HUES6 (cell line): ENCODE measurements around the gene ASRGL1.
"Not testable (repeated sequence)": the region's sequence is repeated elsewhere in the genome, so short reads cannot be mapped to it uniquely, and the experiment has no call there.

Source experiments
- H3K27ac ChIP-seq: 2 replicates; pipeline ENCODE4 v1.7.0; 2013; ENCODE audit warnings: low read depth, mild to moderate bottlenecking, low read length, inconsistent platforms
- H3K27me3 ChIP-seq: 2 replicates; pipeline ENCODE4 v1.6.1; 2013; ENCODE audit warnings: low read length; ENCODE audit not compliant: control insufficient read depth, insufficient read depth
- H3K36me3 ChIP-seq: 2 replicates; pipeline ENCODE4 v1.6.1; 2013; ENCODE audit warnings: low read length; ENCODE audit not compliant: control insufficient read depth, insufficient read depth
- H3K4me1 ChIP-seq: 2 replicates; pipeline ENCODE4 v1.6.1; 2013; ENCODE audit warnings: low read length; ENCODE audit not compliant: control insufficient read depth, insufficient read depth
- H3K4me3 ChIP-seq: 2 replicates; pipeline ENCODE4 v1.5.1; 2013; ENCODE audit warnings: low read depth, low read length
- H3K9ac ChIP-seq: one replicate; pipeline ENCODE4 v1.6.1; 2013; ENCODE audit warnings: mild to moderate bottlenecking, low read length
- H3K9me3 ChIP-seq: 2 replicates; pipeline ENCODE4 v1.6.1; 2013; ENCODE audit warnings: low read depth, low read length; ENCODE audit not compliant: control insufficient read depth, insufficient read depth

ASRGL1 gene

GRCh38 chr11:62378459-62379063 lies 41.3 kb downstream of the ASRGL1 start:
- not testable (repeated sequence) for H3K27me3 ChIP-seq, H3K27ac ChIP-seq, H3K9me3 ChIP-seq, H3K9ac ChIP-seq, H3K4me3 ChIP-seq, H3K36me3 ChIP-seq
- H3K4me1 ChIP-seq = peaks cover 18% of the 10 kb centered on the region; the same call in 1 of the 2 replicates

GRCh38 chr11:62379586-62379985 lies 42.3 kb downstream of the ASRGL1 start:
- not testable (repeated sequence) for H3K27ac ChIP-seq, H3K36me3 ChIP-seq, H3K4me3 ChIP-seq, H3K9ac ChIP-seq, H3K9me3 ChIP-seq, H3K27me3 ChIP-seq
- peaks cover 12% of the 10 kb centered on the region; the same call in 1 of the 2 replicates for H3K4me1 ChIP-seq

GRCh38 chr11:62380821-62381245 lies 43.6 kb downstream of the ASRGL1 start:
- H3K4me1 ChIP-seq = peaks cover 12% of the 10 kb centered on the region; the same call in 1 of the 2 replicates
- not testable (repeated sequence) for H3K27ac ChIP-seq, H3K9me3 ChIP-seq, H3K4me3 ChIP-seq, H3K9ac ChIP-seq, H3K27me3 ChIP-seq, H3K36me3 ChIP-seq

GRCh38 chr11:62383822-62384221 lies 46.6 kb downstream of the ASRGL1 start:
- no peaks in the 10 kb centered on the region for H3K36me3 ChIP-seq
- no peak overlapping the region for H3K9ac ChIP-seq
- H3K4me1 ChIP-seq = peaks cover 12% of the 10 kb centered on the region; the same call in 1 of the 2 replicates
- no peak overlapping the region for H3K4me3 ChIP-seq
- no peak overlapping the region for H3K27ac ChIP-seq
- H3K27me3 ChIP-seq = no peaks in the 10 kb centered on the region
- no peaks in the 10 kb centered on the region for H3K9me3 ChIP-seq

GRCh38 chr11:62386083-62386482 lies 48.8 kb downstream of the ASRGL1 start:
- not testable (repeated sequence) for H3K4me3 ChIP-seq, H3K36me3 ChIP-seq, H3K9ac ChIP-seq, H3K4me1 ChIP-seq, H3K9me3 ChIP-seq, H3K27ac ChIP-seq, H3K27me3 ChIP-seq

- no peak overlapping the region for H3K9ac ChIP-seq
- H3K27me3 ChIP-seq = no peaks in the 10 kb centered on the region
- H3K9me3 ChIP-seq = no peaks in the 10 kb centered on the region
- H3K4me1 ChIP-seq = peaks cover 1% of the 10 kb centered on the region; the same call in 1 of the 2 replicates
- no peak overlapping the region for H3K27ac ChIP-seq
- no peak overlapping the region for H3K4me3 ChIP-seq
- no peaks in the 10 kb centered on the region for H3K36me3 ChIP-seq
Observed at GRCh38 chr11:62387381-62387780, 50.1 kb downstream of the ASRGL1 start.

GRCh38 chr11:62388999-62389398 lies 51.8 kb downstream of the ASRGL1 start:
- no peaks in the 10 kb centered on the region for H3K36me3 ChIP-seq
- H3K27me3 ChIP-seq = no peaks in the 10 kb centered on the region
- no peak overlapping the region for H3K4me3 ChIP-seq
- H3K9me3 ChIP-seq = no peaks in the 10 kb centered on the region
- H3K4me1 ChIP-seq = no peaks in the 10 kb centered on the region; the same call in 1 of the 2 replicates
- no peak overlapping the region for H3K27ac ChIP-seq
- no peak overlapping the region for H3K9ac ChIP-seq

- no peaks in the 10 kb centered on the region for H3K27me3 ChIP-seq
- H3K9ac ChIP-seq = no peak overlapping the region
- H3K4me3 ChIP-seq = no peak overlapping the region
- no peaks in the 10 kb centered on the region for H3K9me3 ChIP-seq
- no peaks in the 10 kb centered on the region for H3K36me3 ChIP-seq
- H3K4me1 ChIP-seq = peaks cover 3% of the 10 kb centered on the region
- no peak overlapping the region for H3K27ac ChIP-seq
Observed at GRCh38 chr11:62390237-62390636, 53.0 kb downstream of the ASRGL1 start.

- H3K27me3 ChIP-seq = no peaks in the 10 kb centered on the region
- no peaks in the 10 kb centered on the region for H3K9me3 ChIP-seq
- H3K4me1 ChIP-seq = peaks cover 6% of the 10 kb centered on the region
- no peak overlapping the region for H3K9ac ChIP-seq
- no peak overlapping the region for H3K4me3 ChIP-seq
- no peaks in the 10 kb centered on the region for H3K36me3 ChIP-seq
- H3K27ac ChIP-seq = no peak overlapping the region
Observed at GRCh38 chr11:62390722-62391121, 53.5 kb downstream of the ASRGL1 start.

GRCh38 chr11:62391642-62392425 lies 54.6 kb downstream of the ASRGL1 start:
- no peak overlapping the region for H3K4me3 ChIP-seq
- H3K4me1 ChIP-seq = peaks cover 13% of the 10 kb centered on the region
- no peaks in the 10 kb centered on the region for H3K27me3 ChIP-seq
- no peaks in the 10 kb centered on the region for H3K9me3 ChIP-seq
- H3K9ac ChIP-seq = no peak overlapping the region
- H3K27ac ChIP-seq = no peak overlapping the region
- H3K36me3 ChIP-seq = no peaks in the 10 kb centered on the region

GRCh38 chr11:62392506-62392905 lies 55.3 kb downstream of the ASRGL1 start:
- Histone ChIP-seq H3K4me1 (peaks cover 13% of the 10 kb centered on the region), H3K27me3 (no peaks in the 10 kb centered on the region), H3K27ac (no peak overlapping the region), H3K9ac (no peak overlapping the region), H3K9me3 (no peaks in the 10 kb centered on the region), H3K36me3 (no peaks in the 10 kb centered on the region), H3K4me3 (no peak overlapping the region)
